PFSK-1 (cell line): Measurements from ENCODE around the gene HDAC7.

Source experiments
- FOXP2 ChIP-seq: optimal IDR thresholded peaks from 2 replicates; pipeline ENCODE3; 2011; ENCODE audit warnings: borderline replicate concordance, control low read depth, inconsistent platforms; ENCODE audit not compliant: insufficient read depth; ENCODE audit errors: extremely low read length, extremely low read depth
- POLR2AphosphoS5 ChIP-seq: IDR thresholded peaks from 2 replicates; pipeline ENCODE4 v1.6.1; 2012; ENCODE audit warnings: low read depth, mild to moderate bottlenecking, control low read depth, low read length, moderate library complexity
- REST ChIP-seq, 2 experiments: IDR thresholded peaks; 2 replicates each; pipeline versions ENCODE4 v1.6.1 to v1.8.0; 2011 to 2012; ENCODE audit warnings: low read depth in 2 of 2, low read length in 2 of 2, control low read depth in 1 of 2, inconsistent platforms in 1 of 2, mild to moderate bottlenecking in 1 of 2, moderate library complexity in 1 of 2; ENCODE audit not compliant: insufficient read depth in 1 of 2
- SIN3A ChIP-seq: IDR thresholded peaks from 2 replicates; pipeline ENCODE4 v1.6.1; 2012; ENCODE audit warnings: mild to moderate bottlenecking, low read length, moderate library complexity, borderline replicate concordance; ENCODE audit not compliant: insufficient read depth
- TAF1 ChIP-seq: IDR thresholded peaks from 2 replicates; pipeline ENCODE4 v1.6.1; 2012; ENCODE audit warnings: low read length, control low read depth, borderline replicate concordance; ENCODE audit not compliant: insufficient read depth

HDAC7 gene

GRCh38 chr12:47812797-47813510 is 6.7 kb downstream of the HDAC7 start:
- TF ChIP-seq TAF1 (no peak), POLR2AphosphoS5 (no peak), REST (IDR thresholded peaks at IDR 0.05; ENCODE audit: insufficient read depth in 1 of 2, low read depth in 2 of 2, low read length in 2 of 2) (no peak), FOXP2 (no peak), SIN3A (no peak)

GRCh38 chr12:47811581-47812484 is 7.9 kb downstream of the HDAC7 start:
- TF ChIP-seq POLR2AphosphoS5 = no peak
- TF ChIP-seq REST (IDR thresholded peaks at IDR 0.05; ENCODE audit: insufficient read depth in 1 of 2, low read depth in 2 of 2, low read length in 2 of 2) = no peak
- TF ChIP-seq FOXP2 = no peak
- no peak for TF ChIP-seq SIN3A
- TF ChIP-seq TAF1 = no peak

GRCh38 chr12:47811072-47811396 is 8.7 kb downstream of the HDAC7 start:
- no peak for TF ChIP-seq POLR2AphosphoS5
- no peak for TF ChIP-seq FOXP2
- TF ChIP-seq REST (IDR thresholded peaks at IDR 0.05; ENCODE audit: insufficient read depth in 1 of 2, low read depth in 2 of 2, low read length in 2 of 2) = no peak
- TF ChIP-seq TAF1 = no peak
- TF ChIP-seq SIN3A = no peak

- TF ChIP-seq POLR2AphosphoS5 (no peak), REST (IDR thresholded peaks at IDR 0.05; ENCODE audit: insufficient read depth in 1 of 2, low read depth in 2 of 2, low read length in 2 of 2) (no peak), SIN3A (no peak), TAF1 (no peak), FOXP2 (no peak)
Measured at GRCh38 chr12:47808574-47809365, 10.9 kb downstream of the HDAC7 start.
